Measurements from ENCODE around the gene OR2A5.

- no peak for TF ChIP-seq EZH2 (IDR thresholded peaks at IDR 0.05; ENCODE audit: borderline replicate concordance, insufficient read depth, low read length, poor library complexity, severe bottlenecking)
- TF ChIP-seq POLR2AphosphoS5 (IDR thresholded peaks at IDR 0.05): no peak
- TF ChIP-seq CTCF (IDR thresholded peaks at IDR 0.05; ENCODE audit: poor library complexity, severe bottlenecking): no peak
- no peak for TF ChIP-seq EP300 (conservative IDR thresholded peaks at IDR 0.05; ENCODE audit: poor library complexity, severe bottlenecking)
- no peak for TF ChIP-seq RAD21 (conservative IDR thresholded peaks at IDR 0.05)
Measured at GRCh38 chr7:144024213-144024612, 24.5 kb upstream of the OR2A5 start.
